GM10847 (cell line): ENCODE data around the gene TAS2R42.

Experiments
- POLR2A ChIP-seq: IDR thresholded peaks from 2 replicates; pipeline ENCODE4 v1.6.1; 2011; ENCODE audit not compliant: insufficient read length; ENCODE audit errors: extremely low read depth

TAS2R42 gene

GRCh38 chr12:11186837-11187236 is at the start of gene TAS2R42:
Gene TAS2R42 (minus strand): TSS chr12:11186937. CDS start chr12:11186937, 0 bp downstream.
- no peak for TF ChIP-seq POLR2A

- TF ChIP-seq POLR2A, result no peak
Observed at GRCh38 chr12:11233532-11233931, 46.8 kb upstream of the TAS2R42 start.

GRCh38 chr12:11228296-11228879 is 41.7 kb upstream of the TAS2R42 start:
- TF ChIP-seq POLR2A, result no peak

GRCh38 chr12:11227373-11227772 is 40.6 kb upstream of the TAS2R42 start:
- no peak for TF ChIP-seq POLR2A

GRCh38 chr12:11209113-11209512 is 22.4 kb upstream of the TAS2R42 start:
- TF ChIP-seq POLR2A, result no peak

- no peak for TF ChIP-seq POLR2A
Observed at GRCh38 chr12:11204173-11204572, 17.4 kb upstream of the TAS2R42 start.

GRCh38 chr12:11202811-11203210 is 16.1 kb upstream of the TAS2R42 start:
- TF ChIP-seq POLR2A, result no peak

- no peak for TF ChIP-seq POLR2A
Observed at GRCh38 chr12:11183011-11183410, 3.7 kb downstream of the TAS2R42 start.

- no peak for TF ChIP-seq POLR2A
Observed at GRCh38 chr12:11182529-11182928, 4.2 kb downstream of the TAS2R42 start.

- no peak for TF ChIP-seq POLR2A
Observed at GRCh38 chr12:11178250-11178649, 8.5 kb downstream of the TAS2R42 start.

- no peak for TF ChIP-seq POLR2A
Observed at GRCh38 chr12:11174022-11174421, 12.7 kb downstream of the TAS2R42 start.

- no peak for TF ChIP-seq POLR2A
Observed at GRCh38 chr12:11171969-11172675, 14.6 kb downstream of the TAS2R42 start.

- peak; percentile 68 for TF ChIP-seq POLR2A
Observed at GRCh38 chr12:11171145-11171968, 15.4 kb downstream of the TAS2R42 start, which contains the start of gene SMIM10L1. Gene SMIM10L1 (plus strand): TSS chr12:11171194. CDS start chr12:11171357, 163 bp downstream.

- TF ChIP-seq POLR2A, result no peak
Observed at GRCh38 chr12:11170810-11171144, 16.0 kb downstream of the TAS2R42 start.

GRCh38 chr12:11166300-11166699 is 20.4 kb downstream of the TAS2R42 start:
- no peak for TF ChIP-seq POLR2A

- no peak for TF ChIP-seq POLR2A
Observed at GRCh38 chr12:11164384-11164783, 22.4 kb downstream of the TAS2R42 start.
